Mammary epithelial cell (primary cell): Measurements from ENCODE around the gene NPAS3.

Experiments used
- EZH2 ChIP-seq: IDR thresholded peaks from 2 replicates; pipeline ENCODE4 v1.6.1; 2012; ENCODE audit warnings: low read length, inconsistent platforms, borderline replicate concordance
- TF ChIP-seq, protein P1 (sequence below), 2 donors: IDR thresholded peaks in 1 of 2; conservative IDR thresholded peaks in 1 of 2; 2 replicates each; pipeline ENCODE4 v1.5.1; 2011 to 2012; ENCODE audit warnings: inconsistent platforms in 2 of 2, low read length in 2 of 2, mild to moderate bottlenecking in 2 of 2, control low read depth in 1 of 2, low read depth in 1 of 2; ENCODE audit not compliant: insufficient read depth in 1 of 2; ENCODE audit errors: extremely low read depth in 1 of 2

DNA sequence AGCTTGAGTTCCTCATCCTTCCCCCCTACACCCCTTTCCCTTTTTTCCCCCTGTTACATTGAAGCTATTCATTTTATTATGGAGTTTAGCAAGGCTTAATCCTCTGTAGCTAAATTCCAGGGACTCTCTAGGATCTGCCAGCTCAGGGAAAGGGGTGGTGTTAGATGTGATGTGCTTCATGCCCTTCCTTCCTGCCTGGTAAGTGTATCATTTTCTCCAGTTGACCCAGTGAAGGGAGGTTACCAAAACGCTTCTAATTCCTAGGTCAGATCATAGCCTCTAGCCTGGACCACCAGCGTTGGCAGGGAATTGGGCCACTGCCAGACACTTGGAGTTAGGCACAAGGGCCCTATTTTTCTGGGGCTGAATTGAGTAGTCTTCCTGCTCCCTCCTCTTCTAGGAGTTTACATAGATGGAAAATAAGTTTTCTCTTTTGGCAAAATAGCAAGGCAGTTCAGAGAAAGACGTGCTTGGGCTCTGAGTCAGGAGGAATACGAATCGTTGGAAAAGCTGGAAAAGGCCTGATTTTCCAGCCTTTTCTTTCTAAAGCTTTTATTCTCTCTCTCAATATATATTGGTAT is 88.3 kb downstream of the NPAS3 start:
- TF ChIP-seq, protein P1, sequence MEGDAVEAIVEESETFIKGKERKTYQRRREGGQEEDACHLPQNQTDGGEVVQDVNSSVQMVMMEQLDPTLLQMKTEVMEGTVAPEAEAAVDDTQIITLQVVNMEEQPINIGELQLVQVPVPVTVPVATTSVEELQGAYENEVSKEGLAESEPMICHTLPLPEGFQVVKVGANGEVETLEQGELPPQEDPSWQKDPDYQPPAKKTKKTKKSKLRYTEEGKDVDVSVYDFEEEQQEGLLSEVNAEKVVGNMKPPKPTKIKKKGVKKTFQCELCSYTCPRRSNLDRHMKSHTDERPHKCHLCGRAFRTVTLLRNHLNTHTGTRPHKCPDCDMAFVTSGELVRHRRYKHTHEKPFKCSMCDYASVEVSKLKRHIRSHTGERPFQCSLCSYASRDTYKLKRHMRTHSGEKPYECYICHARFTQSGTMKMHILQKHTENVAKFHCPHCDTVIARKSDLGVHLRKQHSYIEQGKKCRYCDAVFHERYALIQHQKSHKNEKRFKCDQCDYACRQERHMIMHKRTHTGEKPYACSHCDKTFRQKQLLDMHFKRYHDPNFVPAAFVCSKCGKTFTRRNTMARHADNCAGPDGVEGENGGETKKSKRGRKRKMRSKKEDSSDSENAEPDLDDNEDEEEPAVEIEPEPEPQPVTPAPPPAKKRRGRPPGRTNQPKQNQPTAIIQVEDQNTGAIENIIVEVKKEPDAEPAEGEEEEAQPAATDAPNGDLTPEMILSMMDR (conservative IDR thresholded peaks at IDR 0.05 in 1 of 2, IDR thresholded peaks at IDR 0.05 in 1 of 2; ENCODE audit: extremely low read depth in 1 of 2, insufficient read depth in 1 of 2, low read depth in 1 of 2, low read length in 2 of 2): no peak
- TF ChIP-seq EZH2: no peak
